ENCODE measurements around the gene PIEZO2. TPM values are rescaled to one million over a fixed set of nuclear protein-coding genes. Genes with fewer than 3 reads are reported as not detected.

Gene PIEZO2
- polyA plus RNA-seq, 1 experiment, result 2.8 TPM

DNA sequence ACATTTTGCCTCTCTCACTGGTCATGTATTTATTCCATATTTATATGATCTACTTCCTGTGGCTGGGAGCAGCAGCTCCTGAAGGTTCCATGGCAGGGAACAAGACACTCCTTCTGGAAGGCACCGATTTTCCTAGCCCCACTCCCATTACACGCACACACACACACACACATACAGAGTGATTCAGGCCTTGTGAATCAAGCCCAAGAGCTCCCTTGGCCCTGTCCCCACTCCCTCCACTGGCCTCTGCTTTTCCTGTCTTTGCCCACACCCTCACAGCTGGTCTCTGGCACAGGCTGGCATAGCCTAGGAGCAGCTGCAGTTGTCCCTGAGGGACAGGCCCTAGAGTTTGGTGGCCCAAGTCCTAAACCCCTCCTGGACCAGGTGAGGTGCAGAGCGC lies 421.9 kb downstream of the PIEZO2 start:
- POLR2A ChIA-PET, result no interaction called here

DNA sequence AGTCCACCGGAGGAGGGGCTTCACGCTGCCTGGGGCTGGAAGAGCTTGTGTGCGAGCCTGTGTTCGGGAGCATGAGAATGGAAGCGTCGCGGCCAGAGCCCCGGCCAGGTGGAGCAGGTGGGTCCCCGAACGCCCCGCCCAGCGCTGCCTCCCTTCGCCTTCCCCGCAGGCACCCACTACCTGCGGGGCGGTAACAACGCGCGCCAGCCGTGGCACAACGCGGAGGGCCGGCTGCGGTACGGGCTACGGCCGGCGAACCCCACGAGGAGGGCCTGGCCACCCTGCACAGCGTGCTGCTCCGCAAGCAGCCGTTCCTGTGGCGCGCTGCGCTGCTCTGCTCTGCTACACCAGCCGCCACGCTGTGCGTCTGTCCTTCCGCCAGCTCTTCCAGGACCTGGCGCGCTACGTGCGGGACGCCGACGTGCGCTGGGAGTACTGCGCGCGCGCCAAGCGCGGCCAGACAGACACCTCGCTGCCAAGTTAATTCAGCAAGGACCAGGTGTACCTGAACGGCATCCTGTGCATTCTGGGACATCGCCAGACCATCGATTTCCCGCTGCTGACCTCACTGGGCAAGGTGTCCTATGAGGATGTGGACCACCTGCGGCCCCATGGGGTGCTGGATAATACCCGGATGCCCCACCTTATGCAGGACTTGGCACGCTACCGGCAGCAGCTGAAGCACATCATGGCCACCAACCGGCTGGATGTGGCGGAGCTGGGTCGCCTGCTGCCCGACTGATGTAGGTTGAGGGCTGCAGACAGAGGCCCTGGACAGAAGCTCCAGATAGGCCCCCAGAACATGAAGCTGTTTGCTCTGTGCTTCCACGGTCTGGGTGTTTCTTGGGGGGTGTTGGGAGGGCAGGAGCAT lies 422.9 kb downstream of the PIEZO2 start:
- H3K27me3 ChIP-seq (ENCODE audit: control insufficient read depth, insufficient read depth, low read length), result no peaks in the 10 kb centered on the region
- TF ChIP-seq, protein P1, sequence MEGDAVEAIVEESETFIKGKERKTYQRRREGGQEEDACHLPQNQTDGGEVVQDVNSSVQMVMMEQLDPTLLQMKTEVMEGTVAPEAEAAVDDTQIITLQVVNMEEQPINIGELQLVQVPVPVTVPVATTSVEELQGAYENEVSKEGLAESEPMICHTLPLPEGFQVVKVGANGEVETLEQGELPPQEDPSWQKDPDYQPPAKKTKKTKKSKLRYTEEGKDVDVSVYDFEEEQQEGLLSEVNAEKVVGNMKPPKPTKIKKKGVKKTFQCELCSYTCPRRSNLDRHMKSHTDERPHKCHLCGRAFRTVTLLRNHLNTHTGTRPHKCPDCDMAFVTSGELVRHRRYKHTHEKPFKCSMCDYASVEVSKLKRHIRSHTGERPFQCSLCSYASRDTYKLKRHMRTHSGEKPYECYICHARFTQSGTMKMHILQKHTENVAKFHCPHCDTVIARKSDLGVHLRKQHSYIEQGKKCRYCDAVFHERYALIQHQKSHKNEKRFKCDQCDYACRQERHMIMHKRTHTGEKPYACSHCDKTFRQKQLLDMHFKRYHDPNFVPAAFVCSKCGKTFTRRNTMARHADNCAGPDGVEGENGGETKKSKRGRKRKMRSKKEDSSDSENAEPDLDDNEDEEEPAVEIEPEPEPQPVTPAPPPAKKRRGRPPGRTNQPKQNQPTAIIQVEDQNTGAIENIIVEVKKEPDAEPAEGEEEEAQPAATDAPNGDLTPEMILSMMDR (IDR thresholded peaks at IDR 0.05; ENCODE audit: low read depth, low read length), result no peak
- no peak overlapping the region for H3K27ac ChIP-seq (ENCODE audit: low read depth, low read length)
- H3K9me3 ChIP-seq (ENCODE audit: control insufficient read depth, insufficient read depth, low read length), result peaks cover 19% of the 10 kb centered on the region
- CTCF ChIA-PET, result no interaction called here
- DNase-seq (ENCODE audit: low read depth, low spot score), result no peak
- POLR2A ChIA-PET, result no interaction called here
- no peak overlapping the region for H3K4me3 ChIP-seq (ENCODE audit: low read depth, low read length)

More for the DNA sequence above, 421.9 kb downstream of the PIEZO2 start:
- TF ChIP-seq, protein P1 (IDR thresholded peaks at IDR 0.05; ENCODE audit: low read depth, low read length), result no peak
- DNase-seq (ENCODE audit: low read depth, low spot score), result no peak
- CTCF ChIA-PET, result interaction anchor here (1.0 kb wide), 1 partner anchor 29 kb away, joined by 5 read pairs; no protein-coding TSS in a partner anchor
- peaks cover 19% of the 10 kb centered on the region for H3K9me3 ChIP-seq (ENCODE audit: control insufficient read depth, insufficient read depth, low read length)
- H3K4me3 ChIP-seq (ENCODE audit: low read depth, low read length), result no peak overlapping the region
- H3K27ac ChIP-seq (ENCODE audit: low read depth, low read length), result no peak overlapping the region
- no peaks in the 10 kb centered on the region for H3K27me3 ChIP-seq (ENCODE audit: control insufficient read depth, insufficient read depth, low read length)

- Histone ChIP-seq H3K27ac (ENCODE audit: low read depth, low read length) (no peak overlapping the region), H3K4me3 (ENCODE audit: low read depth, low read length) (no peak overlapping the region), H3K9me3 (ENCODE audit: control insufficient read depth, insufficient read depth, low read length) (peaks cover 19% of the 10 kb centered on the region), H3K27me3 (ENCODE audit: control insufficient read depth, insufficient read depth, low read length) (no peaks in the 10 kb centered on the region)
- no peak for DNase-seq (ENCODE audit: low read depth, low spot score)
- TF ChIP-seq, protein P1 (IDR thresholded peaks at IDR 0.05; ENCODE audit: low read depth, low read length), result no peak
- ChIA-PET POLR2A (no interaction called here), CTCF (no interaction called here)
Measured at GRCh38 chr18:10724666-10725065, 424.7 kb downstream of the PIEZO2 start.

DNA sequence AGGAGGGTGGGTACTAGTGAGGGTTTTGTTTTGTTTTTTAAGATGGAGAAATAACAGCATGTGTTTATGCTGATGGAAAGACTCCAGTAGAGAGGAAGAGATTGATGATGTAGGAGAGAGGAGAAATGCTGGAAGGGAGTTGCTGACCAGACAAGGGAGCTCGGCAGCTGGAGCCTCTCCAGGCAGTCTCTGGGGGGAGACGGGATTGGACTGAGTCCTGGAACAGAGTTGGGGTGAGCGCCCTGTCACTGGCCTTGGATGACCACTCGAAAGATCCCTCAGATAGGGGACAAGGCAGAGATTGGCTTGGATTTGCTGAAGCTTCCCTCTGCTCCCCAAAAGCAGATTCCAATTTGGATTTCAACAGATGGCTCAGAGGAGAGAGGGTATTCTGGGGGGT lies 425.9 kb downstream of the PIEZO2 start:
- TF ChIP-seq, protein P1 (IDR thresholded peaks at IDR 0.05; ENCODE audit: low read depth, low read length), result no peak
- Histone ChIP-seq H3K27me3 (ENCODE audit: control insufficient read depth, insufficient read depth, low read length) (no peaks in the 10 kb centered on the region), H3K9me3 (ENCODE audit: control insufficient read depth, insufficient read depth, low read length) (peaks cover 19% of the 10 kb centered on the region), H3K27ac (ENCODE audit: low read depth, low read length) (no peak overlapping the region), H3K4me3 (ENCODE audit: low read depth, low read length) (no peak overlapping the region)
- ChIA-PET CTCF (no interaction called here), POLR2A (no interaction called here)
- no peak for DNase-seq (ENCODE audit: low read depth, low spot score)

GRCh38 chr18:10718809-10719208 lies 430.6 kb downstream of the PIEZO2 start:
- POLR2A ChIA-PET, result no interaction called here

More at GRCh38 chr18:10718809-10719208, 430.6 kb downstream of the PIEZO2 start:
- no peak overlapping the region for H3K27ac ChIP-seq (ENCODE audit: low read depth, low read length)
- CTCF ChIA-PET, result no interaction called here
- H3K27me3 ChIP-seq (ENCODE audit: control insufficient read depth, insufficient read depth, low read length), result no peaks in the 10 kb centered on the region
- H3K4me3 ChIP-seq (ENCODE audit: low read depth, low read length), result no peak overlapping the region
- H3K9me3 ChIP-seq (ENCODE audit: control insufficient read depth, insufficient read depth, low read length), result no peaks in the 10 kb centered on the region
- TF ChIP-seq, protein P1 (IDR thresholded peaks at IDR 0.05; ENCODE audit: low read depth, low read length), result no peak
- DNase-seq (ENCODE audit: low read depth, low spot score), result no peak
